MM.1S (cell line): ENCODE measurements around the gene ELMO1.
A peak's percentile ranks its signal among the peaks of the same experiment; 100 is the strongest.

ENCODE experiments used
- DNase-seq: peaks from one replicate; pipeline ENCODE4 v3.0.0-alpha.2; 2015
- H2AFZ ChIP-seq: fragments of 300-600 bp; sonication (generic); 2 replicates; pipeline ENCODE4 v1.6.0; 2016; ENCODE audit warnings: antibody characterized with exemption, low read length
- H3F3A ChIP-seq: fragments of 300-600 bp; sonication (generic); 2 replicates; pipeline ENCODE4 v1.6.1; 2016; ENCODE audit warnings: mild to moderate bottlenecking, antibody characterized with exemption, low read length, moderate library complexity, mixed read lengths; ENCODE audit not compliant: insufficient read depth
- H3K27ac ChIP-seq: fragments of 300-600 bp; sonication (generic); 2 replicates; pipeline ENCODE4 v1.5.1; 2016; ENCODE audit warnings: mild to moderate bottlenecking, low read length
- H3K27me3 ChIP-seq: fragments of 300-600 bp; sonication (generic); replicated peaks from 2 replicates; pipeline ENCODE4 v1.6.0; 2016; ENCODE audit warnings: low read length; ENCODE audit not compliant: insufficient read depth
- H3K36me3 ChIP-seq: fragments of 300-600 bp; sonication (generic); replicated peaks from 2 replicates; pipeline ENCODE4 v1.6.1; 2016; ENCODE audit warnings: mild to moderate bottlenecking, low read length, mixed read lengths; ENCODE audit not compliant: insufficient read depth
- H3K4me1 ChIP-seq: fragments of 300-600 bp; sonication (generic); 2 replicates; pipeline ENCODE4 v1.6.1; 2016; ENCODE audit warnings: low read length, mixed read lengths
- H3K4me2 ChIP-seq: fragments of 300-600 bp; sonication (generic); 2 replicates; pipeline ENCODE4 v1.6.0; 2016; ENCODE audit warnings: low read depth, low read length
- H3K4me3 ChIP-seq: fragments of 300-600 bp; sonication (generic); 2 replicates; pipeline ENCODE4 v1.5.1; 2016; ENCODE audit warnings: low read length, mixed read lengths
- H3K79me2 ChIP-seq: fragments of 300-600 bp; sonication (generic); 2 replicates; pipeline ENCODE4 v1.6.1; 2016; ENCODE audit warnings: mixed run types, low read length, mixed read lengths
- H3K9ac ChIP-seq: fragments of 300-600 bp; sonication (generic); 2 replicates; pipeline ENCODE4 v1.6.1; 2016; ENCODE audit warnings: low read length, mixed read lengths
- H3K9me2 ChIP-seq: fragments of 300-600 bp; sonication (generic); replicated peaks from 2 replicates; pipeline ENCODE4 v1.6.1; 2016; ENCODE audit warnings: mild to moderate bottlenecking, low read length, mixed read lengths; ENCODE audit not compliant: insufficient read depth
- H3K9me3 ChIP-seq: fragments of 300-600 bp; sonication (generic); replicated peaks from 2 replicates; pipeline ENCODE4 v1.6.1; 2016; ENCODE audit warnings: mild to moderate bottlenecking, low read length, mixed read lengths; ENCODE audit not compliant: insufficient read depth
- H4K20me1 ChIP-seq: fragments of 300-600 bp; sonication (generic); 2 replicates; pipeline ENCODE4 v1.6.1; 2016; ENCODE audit warnings: mild to moderate bottlenecking, low read length, moderate library complexity, mixed read lengths; ENCODE audit not compliant: insufficient read depth
- EZH2 ChIP-seq: fragments of 300-600 bp; sonication (generic); optimal IDR thresholded peaks from 2 replicates; pipeline ENCODE3; 2017; ENCODE audit warnings: low read depth, mild to moderate bottlenecking, antibody characterized with exemption, low read length, mixed read lengths
- EZH2phosphoT487 ChIP-seq: fragments of 300-600 bp; sonication (generic); IDR thresholded peaks from 2 replicates; pipeline ENCODE4 v1.6.1; 2018; ENCODE audit warnings: antibody characterized with exemption, low read length
- TF ChIP-seq, protein P1 (sequence below): fragments of 300-600 bp; sonication (generic); IDR thresholded peaks from 2 replicates; pipeline ENCODE4 v1.5.1; 2016; ENCODE audit warnings: antibody characterized with exemption, low read length, mixed read lengths

The ELMO1 gene

GRCh38 chr7:37405128-37405527, 43.5 kb downstream of the ELMO1 start:
- no peak overlapping the region for H3K27ac ChIP-seq
- H4K20me1 ChIP-seq: no peaks in the 10 kb centered on the region
- H3F3A ChIP-seq: no peaks in the 10 kb centered on the region
- H3K4me2 ChIP-seq: no peak overlapping the region
- H3K4me3 ChIP-seq: no peak overlapping the region
- H3K4me1 ChIP-seq: peaks cover 14% of the 10 kb centered on the region
- H3K9me2 ChIP-seq: no peaks in the 10 kb centered on the region
- H3K36me3 ChIP-seq: no peaks in the 10 kb centered on the region
- H2AFZ ChIP-seq: no peak overlapping the region
- no peaks in the 10 kb centered on the region for H3K27me3 ChIP-seq
- no peak for DNase-seq
- no peaks in the 10 kb centered on the region for H3K79me2 ChIP-seq
- no peaks in the 10 kb centered on the region for H3K9me3 ChIP-seq
- H3K9ac ChIP-seq: no peak overlapping the region
- TF ChIP-seq EZH2 (no peak), EZH2phosphoT487 (no peak)

DNA sequence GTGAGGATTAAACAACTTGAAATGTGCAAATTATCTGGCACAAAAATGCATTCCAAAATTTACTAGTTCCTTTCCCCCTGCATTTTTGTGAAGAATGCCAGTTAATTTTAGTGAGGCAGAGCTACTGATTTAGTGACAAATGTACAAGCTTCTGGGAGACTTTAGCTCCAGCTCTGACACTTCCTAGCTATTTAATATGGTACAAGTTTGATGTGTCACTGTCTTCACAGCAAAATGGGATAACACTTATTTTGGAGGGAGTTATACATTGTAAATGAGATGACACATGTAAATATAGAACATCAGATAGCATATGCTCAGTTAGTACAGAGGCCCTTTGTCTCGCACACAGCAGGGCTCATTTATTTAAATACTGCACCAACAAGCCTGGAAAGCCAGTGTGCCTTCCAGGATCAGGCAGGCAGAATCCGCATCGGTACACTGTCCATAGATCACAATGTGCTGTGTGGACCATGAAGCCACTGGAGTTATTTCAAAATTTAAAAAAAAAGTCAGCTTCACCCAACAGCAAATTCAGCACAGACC, 48.7 kb downstream of the ELMO1 start:
- no peak for DNase-seq
- no peak overlapping the region for H2AFZ ChIP-seq
- H3K79me2 ChIP-seq: no peaks in the 10 kb centered on the region
- H3K4me1 ChIP-seq: peaks cover 11% of the 10 kb centered on the region
- no peak overlapping the region for H3K27ac ChIP-seq
- H3K4me2 ChIP-seq: no peak overlapping the region
- H3K9ac ChIP-seq: no peak overlapping the region
- no peaks in the 10 kb centered on the region for H3F3A ChIP-seq
- H3K9me3 ChIP-seq: no peaks in the 10 kb centered on the region
- H3K27me3 ChIP-seq: no peaks in the 10 kb centered on the region
- H3K4me3 ChIP-seq: no peak overlapping the region
- TF ChIP-seq, protein P1, sequence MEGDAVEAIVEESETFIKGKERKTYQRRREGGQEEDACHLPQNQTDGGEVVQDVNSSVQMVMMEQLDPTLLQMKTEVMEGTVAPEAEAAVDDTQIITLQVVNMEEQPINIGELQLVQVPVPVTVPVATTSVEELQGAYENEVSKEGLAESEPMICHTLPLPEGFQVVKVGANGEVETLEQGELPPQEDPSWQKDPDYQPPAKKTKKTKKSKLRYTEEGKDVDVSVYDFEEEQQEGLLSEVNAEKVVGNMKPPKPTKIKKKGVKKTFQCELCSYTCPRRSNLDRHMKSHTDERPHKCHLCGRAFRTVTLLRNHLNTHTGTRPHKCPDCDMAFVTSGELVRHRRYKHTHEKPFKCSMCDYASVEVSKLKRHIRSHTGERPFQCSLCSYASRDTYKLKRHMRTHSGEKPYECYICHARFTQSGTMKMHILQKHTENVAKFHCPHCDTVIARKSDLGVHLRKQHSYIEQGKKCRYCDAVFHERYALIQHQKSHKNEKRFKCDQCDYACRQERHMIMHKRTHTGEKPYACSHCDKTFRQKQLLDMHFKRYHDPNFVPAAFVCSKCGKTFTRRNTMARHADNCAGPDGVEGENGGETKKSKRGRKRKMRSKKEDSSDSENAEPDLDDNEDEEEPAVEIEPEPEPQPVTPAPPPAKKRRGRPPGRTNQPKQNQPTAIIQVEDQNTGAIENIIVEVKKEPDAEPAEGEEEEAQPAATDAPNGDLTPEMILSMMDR: no peak
- no peak for TF ChIP-seq EZH2
- TF ChIP-seq EZH2phosphoT487: no peak
- no peaks in the 10 kb centered on the region for H3K9me2 ChIP-seq
- H3K36me3 ChIP-seq: no peaks in the 10 kb centered on the region
- no peaks in the 10 kb centered on the region for H4K20me1 ChIP-seq

DNA sequence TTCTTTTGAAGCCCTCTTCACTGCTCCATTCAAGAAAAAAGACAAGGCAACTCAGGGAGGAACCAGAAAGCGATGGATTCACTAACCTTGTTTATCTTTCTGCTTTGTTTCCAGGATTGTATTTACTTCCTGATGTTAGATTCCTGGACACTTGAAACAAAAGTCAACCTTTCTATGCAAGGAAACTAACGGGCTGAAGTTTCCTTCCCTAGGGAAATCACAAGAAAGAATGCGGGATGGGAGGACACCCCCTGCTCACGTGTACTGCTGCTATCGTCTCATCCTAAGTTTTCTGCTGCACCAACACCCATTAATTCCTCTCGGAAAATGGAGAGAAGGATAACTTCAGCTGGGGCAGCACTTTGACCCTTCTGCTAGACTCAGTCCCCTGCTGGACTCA, 50.3 kb downstream of the ELMO1 start:
- H3K9me3 ChIP-seq: no peaks in the 10 kb centered on the region
- no peaks in the 10 kb centered on the region for H3K79me2 ChIP-seq
- H3K4me1 ChIP-seq: peaks cover 26% of the 10 kb centered on the region
- H2AFZ ChIP-seq: no peak overlapping the region
- no peaks in the 10 kb centered on the region for H3K36me3 ChIP-seq
- no peaks in the 10 kb centered on the region for H3K9me2 ChIP-seq
- TF ChIP-seq EZH2phosphoT487 (no peak), EZH2 (no peak)
- TF ChIP-seq, protein P1: no peak
- H4K20me1 ChIP-seq: no peaks in the 10 kb centered on the region
- no peak for DNase-seq
- no peak overlapping the region for H3K27ac ChIP-seq
- no peak overlapping the region for H3K4me2 ChIP-seq
- H3K4me3 ChIP-seq: no peak overlapping the region
- H3K9ac ChIP-seq: no peak overlapping the region
- H3F3A ChIP-seq: 0 out of 2 replicates have a peak, but pooled peaks cover 4% of the 10 kb centered on the region
- no peaks in the 10 kb centered on the region for H3K27me3 ChIP-seq

- 0 out of 2 replicates have a peak overlapping the region, but pooled peaks have one; percentile 1 for H2AFZ ChIP-seq
- no peaks in the 10 kb centered on the region for H3K27me3 ChIP-seq
- TF ChIP-seq, protein P1: no peak
- TF ChIP-seq EZH2 (no peak), EZH2phosphoT487 (no peak)
- DNase-seq: peak; percentile 31
- peaks cover 29% of the 10 kb centered on the region for H3K4me1 ChIP-seq
- H3K27ac ChIP-seq: peak overlapping the region; percentile 34; the same call in 1 of the 2 replicates
- no peaks in the 10 kb centered on the region for H3K36me3 ChIP-seq
- no peaks in the 10 kb centered on the region for H3K79me2 ChIP-seq
- H4K20me1 ChIP-seq: no peaks in the 10 kb centered on the region
- H3F3A ChIP-seq: 0 out of 2 replicates have a peak, but pooled peaks cover 4% of the 10 kb centered on the region
- peak overlapping the region; percentile 10; the same call in 1 of the 2 replicates for H3K4me2 ChIP-seq
- H3K4me3 ChIP-seq: no peak overlapping the region
- H3K9me3 ChIP-seq: no peaks in the 10 kb centered on the region
- no peaks in the 10 kb centered on the region for H3K9me2 ChIP-seq
- H3K9ac ChIP-seq: no peak overlapping the region
Observed at GRCh38 chr7:37395618-37396259, 52.9 kb downstream of the ELMO1 start.
